IPS-18c (cell line): ENCODE measurements around the gene UST.
"Not testable (repeated sequence)": the region's sequence is repeated elsewhere in the genome, so short reads cannot be mapped to it uniquely, and the experiment has no call there.

Experiments
- H3K4me3 ChIP-seq: 2 replicates; pipeline ENCODE4 v1.7.0; 2013; ENCODE audit warnings: low read depth, mild to moderate bottlenecking, low read length, moderate library complexity; ENCODE audit not compliant: insufficient read depth
- H3K9me3 ChIP-seq: one replicate; pipeline ENCODE4 v1.6.1; 2013; ENCODE audit warnings: mild to moderate bottlenecking, low read length, moderate library complexity; ENCODE audit not compliant: control insufficient read depth, insufficient read depth

Gene UST

DNA sequence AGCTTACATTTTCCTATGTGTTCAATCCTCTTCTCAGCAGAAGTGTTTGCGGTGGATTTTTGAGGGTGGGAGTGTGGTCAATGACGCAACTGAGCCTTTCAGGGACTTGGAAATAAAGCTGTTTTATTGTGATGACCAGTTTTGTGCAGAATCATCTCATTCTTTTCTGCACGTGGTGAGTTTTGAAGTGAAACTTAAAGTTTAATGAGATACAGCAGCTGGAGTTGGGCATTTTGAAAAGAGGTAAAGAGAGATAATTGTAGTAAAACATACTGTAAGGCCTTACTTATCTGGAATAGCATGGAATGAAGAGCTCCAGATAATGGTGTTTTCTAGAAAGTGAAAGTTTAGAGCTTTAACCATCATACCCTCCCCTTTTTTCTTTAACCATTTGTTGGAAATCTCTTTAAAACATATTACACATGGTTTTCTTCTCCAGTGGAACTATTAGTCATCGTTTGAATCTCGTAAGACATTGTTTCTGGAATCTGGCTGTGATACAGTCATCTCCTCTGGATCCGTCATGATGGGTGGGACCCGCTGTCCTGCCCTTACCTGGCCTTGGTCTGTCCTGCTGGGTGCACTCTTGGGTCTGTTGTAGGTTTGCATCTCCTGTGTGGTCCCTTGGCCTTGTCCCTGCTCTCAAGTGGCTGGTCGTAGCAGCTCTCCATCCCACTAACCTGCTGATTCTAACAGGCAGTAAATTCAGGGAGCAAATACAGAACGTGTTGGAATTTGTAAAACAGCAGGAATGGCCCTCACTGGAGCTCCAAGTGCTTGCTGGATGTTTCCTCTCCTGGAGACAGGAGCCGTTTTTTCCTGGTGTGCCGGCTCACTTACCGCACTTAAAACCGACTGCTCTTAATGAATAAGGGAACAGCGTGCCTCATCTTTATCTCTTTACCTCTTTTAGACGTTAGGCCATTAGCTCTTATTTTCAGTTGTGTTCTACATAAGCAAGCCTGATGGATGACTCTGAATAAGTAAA is 29.8 kb downstream of the UST start:
- no peaks in the 10 kb centered on the region for H3K9me3 ChIP-seq
- H3K4me3 ChIP-seq = no peak overlapping the region

DNA sequence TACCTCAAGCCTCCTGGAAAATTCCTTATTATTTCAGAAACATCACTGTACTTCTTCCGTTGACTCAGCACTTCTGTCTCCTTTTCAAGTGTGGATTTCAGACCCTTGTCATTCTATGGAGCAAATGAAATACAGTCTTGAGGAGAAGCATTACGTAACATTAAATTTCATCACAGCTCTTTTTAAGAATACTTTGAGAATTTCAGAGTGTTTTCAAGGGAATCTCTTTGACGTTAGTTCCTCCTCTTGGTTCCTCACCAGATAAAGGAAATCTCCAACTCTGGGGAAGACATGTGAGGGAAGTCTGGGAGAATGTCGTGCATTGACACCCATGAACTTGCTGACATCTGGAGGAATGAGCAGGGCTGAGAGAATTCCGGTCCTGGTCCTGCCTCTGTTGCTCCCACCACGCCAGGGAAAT is 32.3 kb downstream of the UST start:
- Histone ChIP-seq H3K4me3 (no peak overlapping the region), H3K9me3 (no peaks in the 10 kb centered on the region)

DNA sequence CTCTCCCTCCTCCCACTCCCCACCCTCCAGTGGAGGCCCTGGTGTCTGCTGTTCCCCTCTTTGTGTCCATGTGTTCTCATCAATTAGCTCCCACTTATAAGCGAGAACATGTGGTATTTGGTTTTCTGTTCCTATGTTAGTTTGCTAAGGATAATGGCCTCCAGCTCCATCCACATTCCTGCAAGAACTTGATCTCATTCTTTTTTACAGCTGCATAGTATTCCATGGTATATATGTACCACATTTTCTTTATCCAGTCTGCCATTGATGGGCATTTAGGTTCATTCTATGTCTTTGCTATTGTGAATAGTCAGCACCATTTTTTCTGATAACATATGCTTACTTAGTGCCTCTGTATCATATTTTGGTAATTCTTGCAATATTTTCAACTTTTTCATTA is 33.6 kb downstream of the UST start:
- not testable (repeated sequence) for H3K4me3 ChIP-seq, H3K9me3 ChIP-seq

DNA sequence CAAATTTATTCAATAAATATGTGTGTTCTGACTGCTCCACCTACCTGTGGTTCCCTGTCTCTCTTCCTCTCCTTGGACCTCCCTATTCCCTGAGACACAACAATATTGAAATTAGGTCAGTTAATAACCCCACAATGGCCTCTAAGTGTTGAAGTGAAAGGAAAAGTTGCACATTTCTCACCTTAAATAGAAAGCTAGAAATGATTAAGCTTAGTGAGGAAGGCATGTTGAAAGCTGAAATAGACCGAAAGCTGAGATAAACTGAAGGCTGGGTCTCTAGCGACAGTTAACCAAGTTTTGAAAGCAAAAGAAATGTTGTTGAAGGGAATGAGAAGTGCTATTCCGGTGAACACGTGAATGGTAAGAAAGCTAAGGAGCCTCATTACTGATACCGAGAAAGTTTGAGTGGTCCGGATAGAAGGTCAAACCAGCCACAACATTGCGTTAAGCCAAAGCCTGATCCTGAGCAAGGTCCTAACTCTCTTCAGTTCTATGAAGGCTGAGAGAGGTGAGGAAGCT is 34.1 kb downstream of the UST start:
- Histone ChIP-seq H3K9me3 (no peaks in the 10 kb centered on the region), H3K4me3 (no peak overlapping the region)

DNA sequence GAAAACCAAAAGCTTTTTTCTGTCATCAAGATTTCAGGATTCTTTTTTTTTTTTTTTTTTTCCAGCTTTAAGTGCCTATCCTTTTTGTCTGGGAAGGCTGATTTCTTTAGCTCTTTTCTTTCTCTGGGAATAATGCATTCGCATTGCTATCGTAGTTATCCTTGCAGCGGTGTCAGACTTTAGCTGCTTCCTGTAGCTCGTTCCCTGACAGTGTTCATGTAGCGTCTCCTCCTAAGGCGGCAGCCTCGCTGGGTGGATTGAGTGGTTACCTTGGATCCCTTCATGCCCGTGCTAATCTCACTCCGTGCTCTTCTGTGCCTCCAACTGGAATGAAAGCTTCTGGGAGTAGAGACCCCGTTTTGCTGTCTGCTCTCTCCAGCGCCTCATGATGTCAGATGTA is 43.1 kb downstream of the UST start:
- no peaks in the 10 kb centered on the region for H3K9me3 ChIP-seq
- no peak overlapping the region for H3K4me3 ChIP-seq

DNA sequence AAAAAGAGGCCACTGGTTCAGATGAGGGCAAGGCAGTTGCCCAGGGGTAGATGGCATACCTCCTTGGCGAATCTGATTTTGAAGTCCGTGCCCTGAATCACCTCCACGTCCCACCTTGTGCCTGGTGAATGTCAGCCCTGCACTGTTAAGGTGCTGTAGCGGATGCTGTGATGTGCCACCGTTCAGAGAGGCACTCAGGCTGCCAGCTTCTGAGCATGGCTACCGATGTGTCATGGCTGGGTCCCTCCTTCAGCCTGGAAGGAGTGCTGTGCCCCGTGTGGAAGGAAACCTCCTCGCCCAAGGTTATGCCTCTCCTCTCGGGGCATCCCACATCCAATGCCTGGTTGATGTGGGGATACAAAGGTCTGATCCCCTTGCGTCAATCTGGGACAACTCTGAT is 43.6 kb downstream of the UST start:
- no peak overlapping the region for H3K4me3 ChIP-seq
- H3K9me3 ChIP-seq = no peaks in the 10 kb centered on the region

DNA sequence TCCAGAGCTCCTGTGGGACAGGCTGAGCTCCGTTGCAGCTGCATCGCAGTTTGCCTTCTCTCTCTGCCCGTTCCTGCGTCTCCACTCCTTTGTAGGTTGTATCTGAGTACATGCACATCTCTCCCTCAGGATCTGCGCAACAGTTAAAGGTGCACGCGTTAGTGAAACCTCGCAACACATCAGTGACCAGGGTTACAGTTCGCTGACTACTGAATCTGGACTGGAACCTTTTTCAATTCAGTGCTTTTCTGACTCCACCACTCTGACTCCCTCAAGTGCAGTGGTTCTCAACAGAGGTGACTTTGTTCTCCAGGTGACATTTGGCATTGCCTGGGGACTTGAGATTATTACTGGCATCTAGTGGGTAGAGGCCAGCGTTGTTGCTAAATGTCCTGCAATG is 44.0 kb downstream of the UST start:
- H3K9me3 ChIP-seq = no peaks in the 10 kb centered on the region
- H3K4me3 ChIP-seq = no peak overlapping the region

DNA sequence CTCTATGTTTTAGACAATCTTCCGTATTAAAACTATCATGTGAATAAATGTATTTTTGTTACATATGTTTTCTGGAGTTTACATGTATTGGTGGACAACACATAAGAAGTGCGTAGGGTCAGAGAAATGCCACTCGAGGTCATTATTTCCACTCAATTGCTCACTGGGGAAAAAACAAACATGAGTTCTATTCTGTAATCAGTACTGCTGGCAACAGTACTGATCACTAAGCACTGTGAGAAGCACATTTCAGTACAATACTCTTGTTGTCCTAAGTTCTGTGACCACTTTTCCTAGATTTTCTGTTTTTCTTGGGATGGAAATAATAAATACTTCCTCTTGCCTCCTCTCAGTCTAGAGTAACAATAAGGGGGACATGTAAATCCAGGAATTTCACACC is 44.5 kb downstream of the UST start:
- H3K9me3 ChIP-seq = no peaks in the 10 kb centered on the region
- H3K4me3 ChIP-seq = no peak overlapping the region

DNA sequence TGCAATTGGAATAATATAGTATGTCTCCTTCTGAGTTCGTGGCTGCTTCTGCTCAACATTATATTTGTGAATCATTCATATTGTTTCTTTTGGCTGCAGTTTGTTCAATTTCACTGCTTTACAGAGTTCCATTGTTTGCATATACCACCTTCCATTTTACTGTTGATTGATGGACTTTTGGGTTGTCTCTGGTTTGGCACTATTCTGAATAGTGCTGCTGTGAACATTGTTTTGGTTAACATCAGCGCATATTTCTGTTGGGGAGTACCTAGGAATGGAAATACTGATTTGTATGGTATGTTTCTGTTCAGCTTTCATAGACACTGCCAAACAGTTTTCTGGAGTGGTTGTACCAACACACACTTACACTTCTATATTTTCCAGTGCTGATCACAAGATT is 46.9 kb downstream of the UST start:
- no peak overlapping the region for H3K4me3 ChIP-seq

DNA sequence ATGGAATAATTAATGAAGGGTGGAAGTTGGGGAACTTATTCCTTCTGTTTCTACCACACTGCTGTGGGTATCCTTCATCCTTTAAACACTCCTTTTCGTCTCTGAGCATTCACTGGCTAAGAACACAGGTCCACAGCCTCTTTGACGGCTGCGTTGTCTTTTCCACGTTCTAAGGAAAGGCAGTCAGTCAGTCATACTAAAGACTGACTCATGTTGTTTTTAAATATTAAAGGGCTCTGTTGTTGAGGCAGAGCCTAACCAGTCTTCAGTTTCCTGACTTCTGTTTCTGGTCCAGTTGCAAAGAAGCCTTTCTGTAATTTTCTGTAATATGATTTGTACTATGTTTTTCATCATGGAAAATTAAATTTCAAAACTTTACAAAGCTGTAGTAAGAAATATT is 48.0 kb downstream of the UST start:
- H3K4me3 ChIP-seq = no peak overlapping the region
- H3K9me3 ChIP-seq = no peaks in the 10 kb centered on the region

More for the DNA sequence above, 46.9 kb downstream of the UST start:
- no peaks in the 10 kb centered on the region for H3K9me3 ChIP-seq

DNA sequence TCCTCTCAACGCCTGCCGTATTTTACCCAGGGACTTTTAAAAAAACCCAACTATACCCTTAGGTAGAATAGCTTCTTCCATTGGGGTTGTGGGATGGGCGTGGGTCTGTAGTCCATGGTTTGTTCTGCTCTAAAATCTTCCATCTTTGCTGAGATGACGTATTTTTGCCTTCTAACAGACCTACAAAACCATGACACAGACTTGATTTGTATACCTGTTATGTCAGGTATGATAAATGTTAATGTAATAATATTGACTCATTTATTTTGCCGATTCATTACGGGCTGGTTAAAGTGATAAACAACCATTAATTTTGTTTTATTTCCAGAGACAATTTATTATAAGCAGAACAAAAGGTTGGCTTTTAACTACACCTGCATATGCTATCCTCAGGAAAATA is 48.7 kb downstream of the UST start:
- Histone ChIP-seq H3K9me3 (no peaks in the 10 kb centered on the region), H3K4me3 (no peak overlapping the region)

DNA sequence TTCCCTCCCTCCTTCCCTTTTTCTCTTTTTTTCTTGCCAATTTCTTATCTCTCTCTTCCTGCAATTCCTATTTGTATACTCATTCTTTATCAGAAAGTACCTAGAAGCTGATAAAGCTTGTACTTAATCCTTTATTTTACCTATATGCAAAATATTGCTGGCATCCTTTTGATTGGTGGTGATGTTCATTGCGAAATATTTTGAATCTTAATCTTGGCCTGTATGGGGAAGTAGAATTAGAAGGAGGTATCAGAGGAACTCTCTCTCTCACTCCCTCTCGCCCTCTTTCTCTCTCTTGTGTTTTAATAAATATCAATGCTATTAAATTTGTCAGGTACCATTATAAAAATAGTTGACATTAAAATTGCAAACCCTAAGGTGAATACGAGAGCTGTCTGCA is 52.8 kb downstream of the UST start:
- H3K9me3 ChIP-seq = no peaks in the 10 kb centered on the region

DNA sequence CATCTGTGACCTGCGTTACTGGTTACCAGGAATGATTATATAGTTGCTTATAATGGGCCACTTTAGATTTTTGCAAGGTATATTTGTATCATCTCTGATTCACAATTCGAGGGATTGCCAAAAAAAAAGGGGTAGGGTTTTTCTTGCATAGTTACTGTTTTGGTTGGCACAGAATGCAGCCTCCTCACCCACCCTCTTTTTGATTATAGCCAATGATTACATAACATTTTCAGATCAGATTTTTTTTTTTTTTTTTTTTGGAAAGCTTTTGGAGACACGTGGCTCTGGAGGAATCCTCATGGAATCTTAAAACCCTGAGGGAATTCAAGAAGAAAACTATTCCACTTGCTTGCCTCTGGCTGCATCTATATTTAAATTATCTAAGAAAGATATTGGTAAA is 53.7 kb downstream of the UST start:
- H3K9me3 ChIP-seq = no peaks in the 10 kb centered on the region

More for the DNA sequence above, 52.8 kb downstream of the UST start:
- H3K4me3 ChIP-seq = no peak overlapping the region

DNA sequence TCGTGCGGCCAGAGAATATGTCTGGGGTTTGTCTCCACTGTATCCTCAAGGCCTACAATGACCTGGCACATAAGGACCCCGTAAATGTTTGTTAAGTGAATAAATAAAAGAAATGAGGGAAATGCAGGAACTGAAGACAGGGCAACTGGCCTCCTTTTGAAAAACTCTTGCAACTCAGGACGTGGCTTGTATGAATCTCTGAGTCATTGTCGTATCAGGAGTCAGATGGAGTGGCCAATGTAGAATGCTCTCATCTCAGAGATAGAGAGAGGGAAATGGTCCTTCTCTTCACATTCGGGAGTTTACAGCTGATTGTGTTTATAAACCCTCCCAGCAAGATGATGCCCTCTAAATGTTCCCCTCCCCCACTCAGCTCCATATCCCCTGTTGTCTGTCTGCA is 57.1 kb downstream of the UST start:
- no peak overlapping the region; the same call in 1 of the 2 replicates for H3K4me3 ChIP-seq
- H3K9me3 ChIP-seq = no peaks in the 10 kb centered on the region

More for the DNA sequence above, 53.7 kb downstream of the UST start:
- no peak overlapping the region for H3K4me3 ChIP-seq

DNA sequence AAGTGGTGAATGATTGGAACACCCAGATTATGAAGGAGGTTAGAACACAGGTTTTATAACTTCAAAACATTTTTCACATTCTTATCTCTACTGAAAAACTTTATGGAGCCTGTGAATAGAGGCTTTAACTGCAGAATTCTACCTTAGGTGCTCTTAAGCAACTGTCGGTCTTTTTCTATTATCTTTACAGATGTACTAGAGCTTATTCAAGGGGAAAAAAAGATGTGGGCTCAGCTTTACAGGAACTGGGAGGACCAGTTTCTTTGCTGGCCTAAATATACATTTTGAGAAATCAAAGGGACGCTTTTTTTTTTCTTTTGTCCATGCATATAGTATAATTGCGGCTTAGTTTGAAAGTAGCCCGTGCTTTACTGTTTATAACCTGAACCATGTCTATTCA is 58.9 kb downstream of the UST start:
- H3K9me3 ChIP-seq = no peaks in the 10 kb centered on the region
- no peak overlapping the region for H3K4me3 ChIP-seq

DNA sequence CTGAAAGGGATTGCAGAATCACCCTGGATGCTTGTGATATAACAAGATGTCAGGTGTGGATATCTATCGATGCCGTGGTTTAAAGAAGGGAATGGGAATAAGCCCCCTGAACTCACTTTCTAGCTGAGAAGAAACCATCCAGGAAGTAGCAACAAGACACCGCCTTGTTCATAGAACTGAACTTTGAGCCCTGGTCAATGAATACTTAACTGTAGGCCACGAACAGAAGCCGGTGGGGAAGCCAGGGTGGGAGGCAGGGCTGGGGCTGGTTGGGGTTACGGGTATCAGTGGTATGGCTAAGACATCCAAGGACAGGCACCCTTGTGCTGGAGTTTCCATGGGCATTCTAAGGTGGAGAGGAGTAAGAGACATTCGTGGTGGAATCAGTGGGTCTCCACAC is 61.0 kb downstream of the UST start:
- Histone ChIP-seq H3K4me3 (no peak overlapping the region), H3K9me3 (peaks cover 2% of the 10 kb centered on the region)

DNA sequence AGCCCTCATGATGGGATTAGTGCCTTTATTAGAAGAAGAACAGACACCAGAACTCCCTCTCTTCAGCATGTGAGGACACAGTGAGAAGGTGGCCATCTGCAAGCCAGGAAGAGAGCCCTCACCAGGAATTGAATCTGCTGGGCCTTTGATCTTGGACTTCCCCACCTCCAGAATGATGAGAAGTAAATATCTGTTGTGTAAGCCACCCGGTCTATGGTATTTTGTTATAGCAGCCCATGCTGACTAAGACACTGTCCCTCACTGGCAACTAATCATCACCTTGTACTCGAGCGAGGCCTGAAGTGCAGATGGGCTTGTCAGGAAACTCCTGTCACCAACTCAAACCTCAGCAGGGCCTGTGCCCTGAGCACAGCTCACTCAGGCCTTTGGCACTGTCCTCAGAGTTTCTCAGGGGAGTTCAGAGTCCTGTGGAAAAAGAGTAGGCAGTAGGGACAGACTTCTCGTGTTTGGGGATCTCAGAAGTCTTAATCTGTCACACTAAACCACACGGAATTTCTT is 62.0 kb downstream of the UST start:
- H3K4me3 ChIP-seq = no peak overlapping the region
- H3K9me3 ChIP-seq = peaks cover 2% of the 10 kb centered on the region

DNA sequence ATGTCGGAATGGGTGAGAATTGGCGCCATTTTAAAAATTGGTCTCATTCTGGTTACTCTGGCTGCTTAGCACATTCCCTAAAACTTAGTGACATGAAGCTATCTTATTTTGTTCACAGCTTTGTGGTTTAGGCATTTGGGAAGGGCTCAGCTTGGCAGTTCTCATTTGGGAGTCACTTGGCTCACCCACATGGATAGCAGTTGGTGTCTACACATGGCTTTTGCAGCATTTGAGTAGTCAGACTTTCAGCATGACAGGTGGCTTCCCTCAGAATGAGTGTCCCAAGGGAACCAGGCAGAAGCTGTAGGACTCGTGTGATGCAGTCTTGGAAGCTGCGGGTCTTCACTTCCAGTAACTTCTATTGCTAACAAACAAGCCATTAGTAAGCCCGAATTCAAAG is 64.6 kb downstream of the UST start:
- Histone ChIP-seq H3K4me3 (no peak overlapping the region), H3K9me3 (peaks cover 2% of the 10 kb centered on the region)
